HL-60 (cell line): ENCODE results near the gene SUSD4.

Source experiments
- DNase-seq, 2 experiments: peaks; one replicate each; pipeline ENCODE4 v3.0.0-alpha.2; 2010 to 2020; ENCODE audit warnings: low read depth in 1 of 2, low spot score in 1 of 2
- H3K27ac ChIP-seq: fragments of 250-450 bp; sonication (Bioruptor Pico); replicated peaks from 2 replicates; pipeline ENCODE4 v1.5.1; 2020; ENCODE audit warnings: mild to moderate bottlenecking, moderate library complexity
- H3K27me3 ChIP-seq: fragments of 250-450 bp; sonication (Bioruptor Pico); 2 replicates; pipeline ENCODE4 v1.5.1; 2021; ENCODE audit warnings: mild to moderate bottlenecking, moderate library complexity; ENCODE audit not compliant: insufficient read depth, poor library complexity, severe bottlenecking
- H3K4me3 ChIP-seq: replicated peaks from 2 replicates; pipeline ENCODE4 v1.5.1; 2011; ENCODE audit warnings: mild to moderate bottlenecking, control low read depth, low read length; ENCODE audit not compliant: insufficient read depth
- GABPA ChIP-seq: IDR thresholded peaks from 2 replicates; pipeline ENCODE4 v1.6.1; 2012; ENCODE audit warnings: low read depth
- POLR2AphosphoS5 ChIP-seq: IDR thresholded peaks from 2 replicates; pipeline ENCODE4 v1.6.1; 2012; ENCODE audit warnings: low read depth
- SPI1 ChIP-seq: IDR thresholded peaks from 2 replicates; pipeline ENCODE4 v1.6.1; 2012; ENCODE audit warnings: low read depth, mild to moderate bottlenecking, borderline replicate concordance
- TF ChIP-seq, protein P1 (sequence below): IDR thresholded peaks from one replicate; pipeline ENCODE4 v1.5.1; 2011; ENCODE audit warnings: low read length, control low read depth, inconsistent platforms; ENCODE audit not compliant: insufficient read depth
- TF ChIP-seq, protein P2 (sequence below): IDR thresholded peaks from 2 replicates; pipeline ENCODE4 v1.6.1; 2012; ENCODE audit warnings: low read depth; ENCODE audit not compliant: insufficient replicate concordance

SUSD4 gene

DNA sequence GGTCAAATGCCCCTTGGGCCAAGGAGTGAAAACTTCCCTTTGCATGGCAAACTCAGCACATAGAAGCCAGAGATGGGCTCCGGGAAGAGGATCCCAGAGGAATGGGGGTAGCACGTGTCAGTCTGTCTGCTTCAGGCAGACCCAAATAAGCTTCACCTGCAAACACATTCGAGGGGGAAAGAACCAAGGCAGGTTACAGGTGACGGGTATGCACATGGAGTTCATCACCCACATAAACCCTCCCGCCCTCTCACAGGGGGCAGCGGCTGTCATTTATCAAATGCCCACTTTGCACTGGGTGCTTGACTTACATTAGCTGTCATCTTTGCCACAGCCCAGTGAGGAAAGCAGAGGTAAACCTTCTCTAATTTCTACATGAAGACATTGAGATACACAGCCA lies 147.9 kb downstream of the SUSD4 start:
- no peak for DNase-seq
- TF ChIP-seq GABPA (no peak), SPI1 (no peak), POLR2AphosphoS5 (no peak)
- TF ChIP-seq, protein P1, sequence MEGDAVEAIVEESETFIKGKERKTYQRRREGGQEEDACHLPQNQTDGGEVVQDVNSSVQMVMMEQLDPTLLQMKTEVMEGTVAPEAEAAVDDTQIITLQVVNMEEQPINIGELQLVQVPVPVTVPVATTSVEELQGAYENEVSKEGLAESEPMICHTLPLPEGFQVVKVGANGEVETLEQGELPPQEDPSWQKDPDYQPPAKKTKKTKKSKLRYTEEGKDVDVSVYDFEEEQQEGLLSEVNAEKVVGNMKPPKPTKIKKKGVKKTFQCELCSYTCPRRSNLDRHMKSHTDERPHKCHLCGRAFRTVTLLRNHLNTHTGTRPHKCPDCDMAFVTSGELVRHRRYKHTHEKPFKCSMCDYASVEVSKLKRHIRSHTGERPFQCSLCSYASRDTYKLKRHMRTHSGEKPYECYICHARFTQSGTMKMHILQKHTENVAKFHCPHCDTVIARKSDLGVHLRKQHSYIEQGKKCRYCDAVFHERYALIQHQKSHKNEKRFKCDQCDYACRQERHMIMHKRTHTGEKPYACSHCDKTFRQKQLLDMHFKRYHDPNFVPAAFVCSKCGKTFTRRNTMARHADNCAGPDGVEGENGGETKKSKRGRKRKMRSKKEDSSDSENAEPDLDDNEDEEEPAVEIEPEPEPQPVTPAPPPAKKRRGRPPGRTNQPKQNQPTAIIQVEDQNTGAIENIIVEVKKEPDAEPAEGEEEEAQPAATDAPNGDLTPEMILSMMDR = no peak
- TF ChIP-seq, protein P2, sequence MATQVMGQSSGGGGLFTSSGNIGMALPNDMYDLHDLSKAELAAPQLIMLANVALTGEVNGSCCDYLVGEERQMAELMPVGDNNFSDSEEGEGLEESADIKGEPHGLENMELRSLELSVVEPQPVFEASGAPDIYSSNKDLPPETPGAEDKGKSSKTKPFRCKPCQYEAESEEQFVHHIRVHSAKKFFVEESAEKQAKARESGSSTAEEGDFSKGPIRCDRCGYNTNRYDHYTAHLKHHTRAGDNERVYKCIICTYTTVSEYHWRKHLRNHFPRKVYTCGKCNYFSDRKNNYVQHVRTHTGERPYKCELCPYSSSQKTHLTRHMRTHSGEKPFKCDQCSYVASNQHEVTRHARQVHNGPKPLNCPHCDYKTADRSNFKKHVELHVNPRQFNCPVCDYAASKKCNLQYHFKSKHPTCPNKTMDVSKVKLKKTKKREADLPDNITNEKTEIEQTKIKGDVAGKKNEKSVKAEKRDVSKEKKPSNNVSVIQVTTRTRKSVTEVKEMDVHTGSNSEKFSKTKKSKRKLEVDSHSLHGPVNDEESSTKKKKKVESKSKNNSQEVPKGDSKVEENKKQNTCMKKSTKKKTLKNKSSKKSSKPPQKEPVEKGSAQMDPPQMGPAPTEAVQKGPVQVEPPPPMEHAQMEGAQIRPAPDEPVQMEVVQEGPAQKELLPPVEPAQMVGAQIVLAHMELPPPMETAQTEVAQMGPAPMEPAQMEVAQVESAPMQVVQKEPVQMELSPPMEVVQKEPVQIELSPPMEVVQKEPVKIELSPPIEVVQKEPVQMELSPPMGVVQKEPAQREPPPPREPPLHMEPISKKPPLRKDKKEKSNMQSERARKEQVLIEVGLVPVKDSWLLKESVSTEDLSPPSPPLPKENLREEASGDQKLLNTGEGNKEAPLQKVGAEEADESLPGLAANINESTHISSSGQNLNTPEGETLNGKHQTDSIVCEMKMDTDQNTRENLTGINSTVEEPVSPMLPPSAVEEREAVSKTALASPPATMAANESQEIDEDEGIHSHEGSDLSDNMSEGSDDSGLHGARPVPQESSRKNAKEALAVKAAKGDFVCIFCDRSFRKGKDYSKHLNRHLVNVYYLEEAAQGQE = no peak
- Histone ChIP-seq H3K4me3 (no peak overlapping the region), H3K27me3 (no peaks in the 10 kb centered on the region), H3K27ac (no peak overlapping the region)

DNA sequence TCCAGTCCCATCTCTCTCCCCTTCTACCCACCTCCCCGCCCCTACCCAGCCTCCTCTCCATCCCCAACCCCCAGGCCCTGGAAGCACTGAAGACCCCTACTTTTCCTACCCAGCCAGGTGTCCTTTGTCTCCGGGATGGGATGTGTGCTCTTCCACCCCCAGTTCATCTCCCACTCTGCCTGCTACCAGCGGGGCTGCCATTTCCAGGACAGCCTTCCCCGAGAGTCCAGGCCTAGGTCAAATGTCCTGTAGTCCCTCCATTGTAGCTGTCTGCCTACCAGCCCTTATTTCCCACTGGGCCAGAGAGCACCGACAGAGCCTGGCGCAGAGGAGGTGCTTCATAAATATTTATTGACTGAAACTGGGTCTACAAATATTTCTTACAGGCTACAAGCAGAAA lies 148.9 kb downstream of the SUSD4 start:
- Histone ChIP-seq H3K4me3 (no peak overlapping the region), H3K27me3 (no peaks in the 10 kb centered on the region), H3K27ac (no peak overlapping the region)
- TF ChIP-seq SPI1 (no peak), POLR2AphosphoS5 (no peak), GABPA (no peak)
- TF ChIP-seq, protein P2 = no peak
- TF ChIP-seq, protein P1 = no peak
- DNase-seq = no peak

DNA sequence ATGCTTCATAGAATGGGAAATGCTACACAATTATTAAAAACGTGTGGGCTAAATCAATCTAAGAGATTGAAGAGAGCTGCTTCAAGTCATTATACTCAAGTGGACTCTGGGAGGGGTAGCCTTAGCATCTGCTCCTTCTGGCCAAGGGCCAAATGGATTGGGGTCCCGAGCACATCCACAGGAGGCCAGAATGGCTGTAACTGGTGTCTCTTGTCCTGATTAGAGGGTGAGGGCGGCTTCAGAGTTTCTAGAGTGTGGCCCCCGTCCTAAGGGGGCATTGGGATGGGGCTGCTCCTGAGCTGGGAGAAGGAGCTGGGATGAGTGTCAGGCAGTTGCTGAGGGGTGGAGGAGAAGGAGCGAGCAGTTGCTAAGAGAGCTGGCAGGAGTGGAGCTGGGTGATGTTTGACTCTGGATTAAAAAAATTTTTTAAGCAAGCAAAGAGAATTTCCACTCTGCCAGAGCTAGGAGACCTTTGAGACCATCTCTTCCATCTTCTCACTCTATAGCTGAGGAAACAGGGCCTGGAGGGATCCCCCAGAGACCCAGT lies 149.6 kb downstream of the SUSD4 start:
- no peak for DNase-seq

More for the DNA sequence above, 149.6 kb downstream of the SUSD4 start:
- Histone ChIP-seq H3K27ac (no peak overlapping the region), H3K27me3 (no peaks in the 10 kb centered on the region), H3K4me3 (no peak overlapping the region)
- TF ChIP-seq POLR2AphosphoS5 = no peak
- TF ChIP-seq SPI1 = no peak
- TF ChIP-seq, protein P2 = no peak
- TF ChIP-seq, protein P1 = no peak
- TF ChIP-seq GABPA = no peak
